ENCODE data around the gene DYNLL1. TPM values are rescaled to one million over a fixed set of nuclear protein-coding genes. Genes with fewer than 3 reads are reported as not detected.

Gene DYNLL1
- total and polyA plus RNA-seq, 2 of the 4 experiments (the other 2 are of a cell fraction), result 663 to 696 TPM

- Histone ChIP-seq H4K5ac (ENCODE audit: low read depth, low read length) (no peak overlapping the region), H3K23ac (ENCODE audit: low read depth, low read length) (no peak overlapping the region), H3K9me3 (ENCODE audit: control insufficient read depth, insufficient read depth, low read length) (no peaks in the 10 kb centered on the region), H3K27ac (ENCODE audit: insufficient read depth, low read length) (no peak overlapping the region), H4K8ac (ENCODE audit: low read depth in 2 of 2, low read length in 2 of 2) (no peak overlapping the region), H3K56ac (ENCODE audit: extremely low read depth, insufficient read depth, low read length) (no peak overlapping the region), H3K79me1 (ENCODE audit: low read depth in 1 of 2, low read length in 2 of 2) (peaks cover 14 to 25% of the 10 kb centered on the region in 2 experiments), H4K20me1 (ENCODE audit: insufficient read depth, low read length) (no peaks in the 10 kb centered on the region), H2AK9ac (replicated peaks; ENCODE audit: low read depth, low read length, poor library complexity) (no peak overlapping the region), H2AFZ (replicated peaks; ENCODE audit: low read length, poor library complexity) (no peak overlapping the region), H4K91ac (ENCODE audit: insufficient read depth, low read depth, low read length) (no peak overlapping the region), H3K27me3 (ENCODE audit: control insufficient read depth, insufficient read depth, low read length) (no peaks in the 10 kb centered on the region), H3K9ac (ENCODE audit: low read depth, low read length) (no peak overlapping the region), H3K9me1 (ENCODE audit: insufficient read depth, low read length) (peaks cover 4% of the 10 kb centered on the region; the same call in 1 of the 2 replicates), H2BK15ac (ENCODE audit: low read depth, low read length) (no peak overlapping the region), H2BK120ac (ENCODE audit: low read depth, low read length) (no peak overlapping the region), H2BK20ac (ENCODE audit: low read depth, low read length) (no peak overlapping the region), H3K4me2 (ENCODE audit: low read depth, low read length) (no peak overlapping the region), H3K18ac (ENCODE audit: low read depth, low read length) (no peak overlapping the region), H3K14ac (replicated peaks; ENCODE audit: low read depth, low read length) (no peak overlapping the region), H2BK5ac (ENCODE audit: low read depth, low read length, poor library complexity, severe bottlenecking) (no peak overlapping the region), H3K36me3 (ENCODE audit: control insufficient read depth, insufficient read depth, low read length) (peaks cover 8% of the 10 kb centered on the region), H2AK5ac (ENCODE audit: low read depth, low read length) (no peak overlapping the region), H3K4me1 (ENCODE audit: control insufficient read depth, insufficient read depth, low read length) (no peaks in the 10 kb centered on the region), H3K4me3 (ENCODE audit: insufficient read depth, low read depth, low read length) (no peak overlapping the region), H3K4ac (ENCODE audit: low read depth, low read length) (no peak overlapping the region)
- DNase-seq (no peak), ATAC-seq (ENCODE audit: low read depth) (no peak)
- TF ChIP-seq USF2 (IDR thresholded peaks at IDR 0.05; ENCODE audit: low read depth, low read length), result no peak
- no peak for TF ChIP-seq SMC3 (IDR thresholded peaks at IDR 0.05; ENCODE audit: low read depth, low read length)
- no peak for TF ChIP-seq NFE2L2 (IDR thresholded peaks at IDR 0.05; ENCODE audit: low read depth, low read length)
- no peak for TF ChIP-seq FOS (IDR thresholded peaks at IDR 0.05; ENCODE audit: low read depth, low read length)
- TF ChIP-seq MAFK (IDR thresholded peaks at IDR 0.05; ENCODE audit: low read depth, low read length), result no peak
- dilution Hi-C loops (cut with HindIII; ENCODE audit: low sequenced_read_pairs, unreplicated experiment) (no loop called here), intact Hi-C loops (cut with micrococcal nuclease) (no loop called here), in situ Hi-C loops (cut with MboI; ENCODE audit: low sequenced_read_pairs) (no loop called here)
- BruUV-seq (replicated peaks), result no TSS peak
- ChIA-PET POLR2A (ENCODE audit: unreplicated experiment) (interaction anchor here (0.6 kb wide), 1 partner anchor 24 kb away, joined by 3 read pairs; no protein-coding TSS in a partner anchor), CTCF (no interaction called here)
- 100% methylated on average over 1 of the region's 1 CpG; no CpG with 5 or more reads in 1 of the 2 experiments for WGBS, 2 experiments (ENCODE audit: extremely low coverage in 2 of 2, insufficient read length in 1 of 2)
Measured at GRCh38 chr12:120483621-120484020, 12.3 kb upstream of the DYNLL1 start.

All from IMR-90 (cell line).